HepG2 (cell line): ENCODE results near the gene ARHGAP15. TPM values are rescaled to one million over a fixed set of nuclear protein-coding genes. Genes with fewer than 3 reads are reported as not detected.

Experiments used
- ATAC-seq: fragments of 200-7000 bp; cut with Tn5 transposase; 3 replicates; pipeline ENCODE4 v1.9.1; 2020; ENCODE audit warnings: mild to moderate bottlenecking, moderate library complexity
- BruUV-seq: library from RNA; stranded (reverse); fragments of 400-500 nt; replicated peaks from 2 replicates; lab custom pipeline; 2021; lab: Mats Ljungman, UMichigan
- CTCF ChIA-PET: fragments of 300-600 bp; formaldehyde crosslinking; extraction: SDS; loops from one replicate; lab custom pipeline; 2021; ENCODE audit warnings: low total read pairs, inconsistent platforms, low intra/inter-chr PET ratio; lab: Yijun Ruan, JAX
- POLR2A ChIA-PET: fragments of 350-600 bp; sonication (Branson Sonifier 250); formaldehyde crosslinking; loops from one replicate; lab custom pipeline; 2020; ENCODE audit warnings: antibody characterized with exemption, inconsistent platforms; lab: Yijun Ruan, JAX
- DNase-seq: peaks from one replicate; pipeline ENCODE4 v3.0.0-alpha.2; 2015; ENCODE audit warnings: low spot score
- FAIRE-seq: peaks from 3 replicates; lab custom pipeline; 2011; peaks lifted over from hg19 to GRCh38; lab: Jason Lieb, UNC
- H2AFZ ChIP-seq: one replicate; pipeline ENCODE4 v1.6.1; 2011; ENCODE audit warnings: low read length, inconsistent platforms
- H3K27ac ChIP-seq: fragments of 300-600 bp; 3 replicates; pipeline ENCODE4 v1.8.0; 2011; ENCODE audit warnings: mixed run types, mild to moderate bottlenecking, mixed read lengths, low read length, inconsistent platforms; ENCODE audit not compliant: insufficient read depth; ENCODE audit errors: extremely low read length
- H3K27me3 ChIP-seq, 2 experiments: fragments of 200-600 bp in 1 of 2; 2 replicates in 1 of 2; 3 replicates in 1 of 2; pipeline versions ENCODE4 v1.6.0 to v1.8.0; 2011; ENCODE audit warnings: low read length in 2 of 2, mild to moderate bottlenecking in 2 of 2, moderate library complexity in 2 of 2, inconsistent platforms in 1 of 2; ENCODE audit not compliant: insufficient read depth in 2 of 2, control insufficient read depth in 1 of 2
- H3K36me3 ChIP-seq, 2 experiments: fragments of 200-600 bp in 1 of 2; replicated peaks in 1 of 2; 2 replicates in 1 of 2; 3 replicates in 1 of 2; pipeline versions ENCODE4 v1.5.1 to v1.8.0; 2011; ENCODE audit warnings: low read length in 2 of 2, inconsistent platforms in 1 of 2; ENCODE audit not compliant: insufficient read depth in 2 of 2, control insufficient read depth in 1 of 2
- H3K4me1 ChIP-seq: 2 replicates; pipeline ENCODE4 v1.5.1; 2012; ENCODE audit warnings: low read length, inconsistent platforms; ENCODE audit not compliant: insufficient read depth
- H3K4me2 ChIP-seq: 2 replicates; pipeline ENCODE4 v1.6.0; 2011; ENCODE audit warnings: low read depth, low read length, inconsistent platforms
- H3K4me3 ChIP-seq, 3 experiments: fragments of 200-600 bp in 1 of 3; sonication (generic), shearing (Covaris generic) in 1 of 3; replicated peaks in 1 of 3; 2 replicates each; pipeline ENCODE4 v1.5.1; 2011 to 2016; ENCODE audit warnings: low read length in 3 of 3, inconsistent platforms in 2 of 3, low read depth in 2 of 3, mild to moderate bottlenecking in 2 of 3, control low read depth in 1 of 3, mixed read lengths in 1 of 3; ENCODE audit not compliant: insufficient read depth in 1 of 3
- H3K79me2 ChIP-seq: one replicate; pipeline ENCODE4 v1.6.1; 2011; ENCODE audit warnings: low read length, inconsistent platforms; ENCODE audit not compliant: insufficient read depth
- H3K9ac ChIP-seq: 2 replicates; pipeline ENCODE4 v1.6.0; 2011; ENCODE audit warnings: mild to moderate bottlenecking, low read depth, low read length, inconsistent platforms; ENCODE audit not compliant: insufficient read depth
- H3K9me3 ChIP-seq: 2 replicates; pipeline ENCODE4 v1.5.1; 2012; ENCODE audit warnings: mild to moderate bottlenecking, low read length
- H4K20me1 ChIP-seq: 2 replicates; pipeline ENCODE4 v1.6.0; 2011; ENCODE audit warnings: inconsistent platforms, mild to moderate bottlenecking, low read length, moderate library complexity; ENCODE audit not compliant: insufficient read depth
- HDAC6 ChIP-seq: fragments of 200-600 bp; sonication (generic); IDR thresholded peaks from 2 replicates; pipeline ENCODE4 v1.7.0; 2017; ENCODE audit warnings: mild to moderate bottlenecking, antibody characterized with exemption, low read length, low read depth
- LRRFIP1 ChIP-seq: sonication (generic); formaldehyde crosslinking; conservative IDR thresholded peaks from 2 replicates; pipeline ENCODE4 v1.4.0; 2020; ENCODE audit warnings: missing genetic modification reagents
- NFIB ChIP-seq: sonication (generic); formaldehyde crosslinking; IDR thresholded peaks from 2 replicates; pipeline ENCODE4 v1.9.0; 2021; ENCODE audit warnings: missing genetic modification reagents, mild to moderate bottlenecking, borderline replicate concordance
- RFX3 ChIP-seq: IDR thresholded peaks from 2 replicates; pipeline ENCODE4 v1.6.1; 2016; ENCODE audit warnings: missing biosample characterization, missing genetic modification reagents
- ZNF20 ChIP-seq: sonication (generic); formaldehyde crosslinking; IDR thresholded peaks from 2 replicates; pipeline ENCODE4 v1.4.0; 2020; ENCODE audit warnings: mild to moderate bottlenecking, moderate library complexity, missing genetic modification reagents
- ZNF30 ChIP-seq: sonication (generic); formaldehyde crosslinking; IDR thresholded peaks from 2 replicates; pipeline ENCODE4 v1.5.0; 2020; ENCODE audit warnings: mild to moderate bottlenecking, missing genetic modification reagents
- ZNF432 ChIP-seq: sonication (generic); formaldehyde crosslinking; IDR thresholded peaks from 2 replicates; pipeline ENCODE4 v1.5.0; 2020; ENCODE audit warnings: missing genetic modification reagents, mild to moderate bottlenecking, borderline replicate concordance
- ZNF687 ChIP-seq: sonication (generic); formaldehyde crosslinking; IDR thresholded peaks from 2 replicates; pipeline ENCODE4 v1.5.1; 2020; ENCODE audit warnings: mild to moderate bottlenecking, missing genetic modification reagents, moderate library complexity
- ZNF839 ChIP-seq: sonication (generic); formaldehyde crosslinking; IDR thresholded peaks from 2 replicates; pipeline ENCODE4 v1.4.0; 2020; ENCODE audit warnings: missing genetic modification reagents, mild to moderate bottlenecking, borderline replicate concordance
- ZSCAN21 ChIP-seq: sonication (generic); formaldehyde crosslinking; IDR thresholded peaks from 2 replicates; pipeline ENCODE4 v1.8.0; 2022; ENCODE audit warnings: mild to moderate bottlenecking, missing genetic modification reagents, moderate library complexity, borderline replicate concordance
- WGBS: methylation state at CpG from one replicate; pipeline ENCODE4 v1.1.6; 2017; ENCODE audit warnings: low lambda C conversion rate; 5-methylcytosine and 5-hydroxymethylcytosine counted together
- in situ Hi-C: cut with HindIII; loops from 2 replicates; pipeline ENCODE4 v1.10.0; 2017; ENCODE audit warnings: low pct_unique_long_range_greater_than_20kb; ENCODE audit not compliant: extremely low pct_ligation_motif_present
- intact Hi-C: fragments of 100-400 bp; cut with micrococcal nuclease; formaldehyde crosslinking; loops from one replicate; pipeline ENCODE4 v1.10.0; 2022; ENCODE audit not compliant: unreplicated experiment
- polyA plus RNA-seq, 8 experiments: library from polyadenylated mRNA; depleted of rRNA in 3 of 8; stranded (reverse) in 7 of 8; unstranded in 1 of 8; fragments of >200 nt; fragmentation: Illumina TruSeq in 4 of 8; extraction: Trizol in 4 of 8; gene quantifications; 2 replicates each; pipeline versions ENCODE4 v1.2.1 to v1.2.3, GENCODE V29; 2011 to 2016; ENCODE audit warnings: low read depth in 4 of 8, missing spikeins in 1 of 8, mixed read lengths in 1 of 8; ENCODE audit not compliant: insufficient read depth in 1 of 8
- total RNA-seq, 5 experiments: library from RNA; depleted of rRNA; stranded (reverse); fragments of >200 nt; fragmentation: Illumina TruSeq; extraction: Trizol; gene quantifications; 2 replicates each; pipeline ENCODE4 v1.2.3, GENCODE V29; 2016; ENCODE audit warnings: low read depth in 1 of 5
- TF ChIP-seq, protein P1 (sequence below): sonication (generic); formaldehyde crosslinking; IDR thresholded peaks from 2 replicates; pipeline ENCODE4 v1.4.0; 2020; ENCODE audit warnings: missing genetic modification reagents

ARHGAP15 gene
- total and polyA plus RNA-seq, 2 of the 13 experiments (the other 11 are each of a cell fraction or from before 2014, with no cell fraction given): 0.04 TPM; not detected in 1

DNA sequence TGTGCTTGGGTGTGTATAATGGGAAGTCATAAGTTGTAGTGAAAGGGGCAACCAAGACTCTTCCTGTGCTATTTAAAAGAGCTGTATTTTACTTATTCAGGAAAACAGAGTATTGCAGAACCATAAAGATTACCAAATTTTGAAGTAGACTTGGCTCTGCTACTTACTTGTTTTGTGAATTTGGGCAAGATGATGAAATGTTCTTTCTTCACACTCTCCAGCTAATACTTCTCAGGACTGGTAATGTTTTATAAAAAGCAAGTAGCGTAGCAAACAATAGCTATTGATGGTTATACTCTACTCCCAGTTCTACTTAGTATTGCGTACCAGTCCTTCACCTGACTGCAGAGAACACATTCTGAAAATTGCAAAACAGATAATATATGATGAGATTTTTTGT is 374.1 kb downstream of the ARHGAP15 start (continued):
- TF ChIP-seq ZSCAN21 (no peak), HDAC6 (no peak), ZNF30 (no peak), ZNF839 (no peak)

DNA sequence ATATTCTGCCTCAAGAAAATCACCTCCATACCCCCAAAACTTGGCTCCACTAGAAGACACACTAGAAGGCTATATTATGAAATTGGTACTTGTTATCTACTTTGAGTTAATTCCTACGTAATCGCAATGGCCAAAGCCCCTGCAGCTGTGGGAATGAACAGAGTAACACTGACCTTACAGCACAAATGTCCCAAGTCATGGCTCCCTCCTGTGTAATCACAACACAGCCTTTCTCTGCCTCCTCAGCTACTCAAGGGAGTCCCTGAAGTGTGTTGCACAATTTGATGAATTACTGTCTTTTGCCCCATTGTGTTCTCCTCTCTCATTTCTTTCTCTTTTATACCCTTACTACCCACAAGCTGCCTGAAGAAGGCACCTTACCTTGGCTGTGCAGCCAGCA is 375.2 kb downstream of the ARHGAP15 start:
- Histone ChIP-seq H3K4me1 (no peaks in the 10 kb centered on the region), H4K20me1 (no peaks in the 10 kb centered on the region), H3K27me3 (no peaks in the 10 kb centered on the region), H3K79me2 (no peaks in the 10 kb centered on the region), H3K4me2 (no peak overlapping the region), H3K9ac (no peak overlapping the region), H2AFZ (no peak overlapping the region), H3K9me3 (no peaks in the 10 kb centered on the region), H3K36me3 (no peaks in the 10 kb centered on the region), H3K27ac (no peak overlapping the region), H3K4me3 (no peak overlapping the region)
- ChIA-PET CTCF (no interaction called here), POLR2A (no interaction called here)
- FAIRE-seq (no peak), ATAC-seq (no peak), DNase-seq (no peak)
- 68% methylated on average over 2 of the region's 2 CpGs for WGBS
- intact Hi-C loops: no loop called here
- in situ Hi-C loops: no loop called here
- BruUV-seq: no TSS peak
- TF ChIP-seq RFX3 (CRISPR knock-in tag) (no peak), ZNF687 (CRISPR knock-in tag) (no peak), NFIB (no peak), ZNF20 (CRISPR knock-in tag) (no peak), ZNF432 (no peak), LRRFIP1 (CRISPR knock-in tag) (no peak)
- TF ChIP-seq, protein P1, sequence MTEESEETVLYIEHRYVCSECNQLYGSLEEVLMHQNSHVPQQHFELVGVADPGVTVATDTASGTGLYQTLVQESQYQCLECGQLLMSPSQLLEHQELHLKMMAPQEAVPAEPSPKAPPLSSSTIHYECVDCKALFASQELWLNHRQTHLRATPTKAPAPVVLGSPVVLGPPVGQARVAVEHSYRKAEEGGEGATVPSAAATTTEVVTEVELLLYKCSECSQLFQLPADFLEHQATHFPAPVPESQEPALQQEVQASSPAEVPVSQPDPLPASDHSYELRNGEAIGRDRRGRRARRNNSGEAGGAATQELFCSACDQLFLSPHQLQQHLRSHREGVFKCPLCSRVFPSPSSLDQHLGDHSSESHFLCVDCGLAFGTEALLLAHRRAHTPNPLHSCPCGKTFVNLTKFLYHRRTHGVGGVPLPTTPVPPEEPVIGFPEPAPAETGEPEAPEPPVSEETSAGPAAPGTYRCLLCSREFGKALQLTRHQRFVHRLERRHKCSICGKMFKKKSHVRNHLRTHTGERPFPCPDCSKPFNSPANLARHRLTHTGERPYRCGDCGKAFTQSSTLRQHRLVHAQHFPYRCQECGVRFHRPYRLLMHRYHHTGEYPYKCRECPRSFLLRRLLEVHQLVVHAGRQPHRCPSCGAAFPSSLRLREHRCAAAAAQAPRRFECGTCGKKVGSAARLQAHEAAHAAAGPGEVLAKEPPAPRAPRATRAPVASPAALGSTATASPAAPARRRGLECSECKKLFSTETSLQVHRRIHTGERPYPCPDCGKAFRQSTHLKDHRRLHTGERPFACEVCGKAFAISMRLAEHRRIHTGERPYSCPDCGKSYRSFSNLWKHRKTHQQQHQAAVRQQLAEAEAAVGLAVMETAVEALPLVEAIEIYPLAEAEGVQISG: no peak
- TF ChIP-seq, all 625 proteins: peak for 0
